C4-2B (cell line): ENCODE results near the gene SIRPG.
"Not testable (repeated sequence)": the region's sequence is repeated elsewhere in the genome, so short reads cannot be mapped to it uniquely, and the experiment has no call there.

ENCODE experiments used
- H3K27ac ChIP-seq: fragments of 450-650 bp; 2 replicates; pipeline ENCODE4 v1.5.1; 2017
- ZFX ChIP-seq: fragments of 450-650 bp; IDR thresholded peaks from 2 replicates; pipeline ENCODE4 v1.6.1; 2017
- TF ChIP-seq, protein P1 (sequence below): fragments of 450-650 bp; conservative IDR thresholded peaks from 2 replicates; pipeline ENCODE4 v1.5.1; 2017; ENCODE audit warnings: mild to moderate bottlenecking

Gene SIRPG

DNA sequence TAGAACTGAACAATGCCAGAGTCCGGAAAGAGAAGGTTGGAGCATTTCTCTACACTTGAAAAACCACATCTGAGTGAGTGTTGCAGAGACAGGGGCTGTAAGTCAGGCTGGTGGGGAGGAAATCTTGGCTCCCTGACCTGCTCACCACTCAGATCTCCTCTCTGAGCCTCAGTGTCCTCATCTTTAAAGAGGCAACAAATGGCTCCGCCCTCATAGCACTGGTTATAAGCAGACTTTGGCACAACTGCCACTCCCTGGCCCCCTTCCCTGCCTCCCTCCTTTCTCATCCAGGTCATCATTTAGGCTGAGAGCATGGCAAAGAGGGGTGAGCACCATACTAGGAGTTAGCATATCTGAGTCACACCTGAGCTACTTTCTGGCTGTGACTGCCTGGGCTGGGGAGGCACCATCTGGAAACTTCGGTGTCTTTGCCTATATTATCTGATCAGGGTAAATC lies 10.6 kb downstream of the SIRPG start:
- TF ChIP-seq, protein P1, sequence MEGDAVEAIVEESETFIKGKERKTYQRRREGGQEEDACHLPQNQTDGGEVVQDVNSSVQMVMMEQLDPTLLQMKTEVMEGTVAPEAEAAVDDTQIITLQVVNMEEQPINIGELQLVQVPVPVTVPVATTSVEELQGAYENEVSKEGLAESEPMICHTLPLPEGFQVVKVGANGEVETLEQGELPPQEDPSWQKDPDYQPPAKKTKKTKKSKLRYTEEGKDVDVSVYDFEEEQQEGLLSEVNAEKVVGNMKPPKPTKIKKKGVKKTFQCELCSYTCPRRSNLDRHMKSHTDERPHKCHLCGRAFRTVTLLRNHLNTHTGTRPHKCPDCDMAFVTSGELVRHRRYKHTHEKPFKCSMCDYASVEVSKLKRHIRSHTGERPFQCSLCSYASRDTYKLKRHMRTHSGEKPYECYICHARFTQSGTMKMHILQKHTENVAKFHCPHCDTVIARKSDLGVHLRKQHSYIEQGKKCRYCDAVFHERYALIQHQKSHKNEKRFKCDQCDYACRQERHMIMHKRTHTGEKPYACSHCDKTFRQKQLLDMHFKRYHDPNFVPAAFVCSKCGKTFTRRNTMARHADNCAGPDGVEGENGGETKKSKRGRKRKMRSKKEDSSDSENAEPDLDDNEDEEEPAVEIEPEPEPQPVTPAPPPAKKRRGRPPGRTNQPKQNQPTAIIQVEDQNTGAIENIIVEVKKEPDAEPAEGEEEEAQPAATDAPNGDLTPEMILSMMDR: no peak
- no peak for TF ChIP-seq ZFX

DNA sequence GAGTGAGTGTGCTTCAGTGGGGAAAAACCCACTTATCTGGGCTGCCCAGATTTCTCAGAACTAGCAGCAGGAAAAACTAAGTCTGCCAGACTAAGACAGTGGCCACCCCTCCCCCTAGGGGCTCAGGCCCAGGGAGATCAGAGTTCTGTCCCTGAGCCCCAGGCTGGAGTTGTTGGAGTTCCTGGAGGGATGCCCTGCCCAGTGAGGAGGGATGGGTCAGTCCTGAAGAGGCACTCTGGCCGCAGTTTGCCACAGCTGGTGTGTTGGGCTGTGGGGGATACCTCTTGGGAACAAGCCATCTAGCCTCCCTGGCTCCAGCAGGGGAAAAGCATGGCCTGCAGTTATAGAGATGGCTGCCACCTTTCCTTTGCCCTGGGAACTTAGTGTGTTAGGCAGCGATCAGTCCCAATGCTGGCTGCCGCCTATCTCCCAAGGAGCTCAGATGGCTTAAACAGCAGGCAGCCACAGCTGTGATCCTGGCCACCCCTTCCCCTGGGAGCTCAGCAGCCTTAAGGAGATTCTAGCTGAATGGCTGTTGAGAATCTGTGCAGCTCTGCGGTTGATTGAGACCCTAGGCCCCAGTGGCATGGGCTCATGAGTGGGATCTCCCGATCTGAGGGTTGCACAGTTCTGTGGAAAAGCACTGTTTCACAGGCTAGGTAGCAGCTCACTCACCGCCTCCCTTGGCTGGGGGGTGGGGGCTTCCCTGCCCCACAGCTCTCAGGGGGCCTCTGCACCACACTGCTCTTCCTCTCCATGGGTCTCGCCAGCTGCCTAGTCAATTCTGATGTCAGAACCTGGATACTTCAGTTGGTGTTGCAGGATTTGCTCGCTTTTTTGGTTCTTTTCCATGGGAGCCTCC lies 13.2 kb downstream of the SIRPG start:
- TF ChIP-seq, protein P1: no peak
- no peak for TF ChIP-seq ZFX
- no peak overlapping the region for H3K27ac ChIP-seq

More for the DNA sequence above, 10.6 kb downstream of the SIRPG start:
- H3K27ac ChIP-seq: no peak overlapping the region

DNA sequence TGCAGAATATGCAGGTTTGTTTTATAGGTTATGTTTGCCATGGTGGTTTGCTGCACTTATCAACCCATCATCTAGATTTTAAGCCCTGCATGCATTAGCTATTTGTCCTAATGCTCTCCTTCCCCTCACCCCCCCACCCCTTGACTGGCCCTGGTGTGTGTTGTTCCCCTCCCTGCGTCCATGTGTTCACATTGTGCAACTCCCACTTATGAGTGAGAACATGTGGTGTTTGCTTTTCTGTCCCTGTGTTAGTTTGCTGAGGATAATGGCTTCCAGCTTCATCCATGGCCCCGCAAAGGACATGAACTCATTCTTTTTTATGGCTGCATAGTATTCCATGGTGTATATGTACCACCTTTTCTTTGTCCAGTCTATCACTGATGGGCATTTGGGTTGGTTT lies 18.9 kb downstream of the SIRPG start:
- not testable (repeated sequence) for H3K27ac ChIP-seq

DNA sequence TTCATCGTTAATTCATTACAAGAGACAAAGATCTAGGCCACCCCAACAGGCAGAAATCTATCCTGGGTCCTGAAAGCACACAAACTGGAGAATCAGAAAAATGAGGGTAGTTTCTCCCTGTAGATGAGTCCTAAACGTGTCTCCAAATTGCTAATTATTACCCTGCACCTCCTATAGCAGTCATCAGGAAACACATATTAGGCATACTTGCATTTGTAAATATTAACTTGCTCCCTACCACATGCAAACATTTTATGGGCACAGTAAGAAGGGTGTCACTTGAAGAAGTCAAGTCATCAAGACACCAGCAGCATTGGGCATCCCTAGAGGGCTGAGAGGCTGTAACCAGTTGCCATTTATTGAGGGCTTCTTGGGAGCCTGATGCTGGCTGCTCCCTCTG lies 19.8 kb downstream of the SIRPG start:
- TF ChIP-seq ZFX: no peak
- TF ChIP-seq, protein P1: no peak
- H3K27ac ChIP-seq: no peak overlapping the region

DNA sequence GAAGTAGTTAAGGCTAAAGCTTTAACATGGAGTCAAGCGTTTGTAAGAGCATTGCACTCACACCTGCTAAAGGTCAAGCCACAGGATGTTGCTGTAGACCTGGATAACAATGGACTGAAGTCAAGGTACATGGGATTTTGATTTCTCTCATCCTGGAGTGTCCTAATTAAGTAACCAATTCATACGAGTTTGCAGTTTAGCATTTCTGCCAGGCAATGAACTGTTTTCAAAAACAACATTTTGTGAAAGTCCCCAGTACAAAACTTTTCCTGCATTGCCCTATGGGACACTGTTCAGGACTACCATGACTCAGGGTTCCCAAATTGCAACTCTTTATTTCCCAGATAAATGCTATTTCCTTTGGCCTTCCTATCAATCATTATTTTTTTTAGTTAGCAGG lies 20.4 kb downstream of the SIRPG start:
- no peak for TF ChIP-seq ZFX
- TF ChIP-seq, protein P1: no peak
- H3K27ac ChIP-seq: no peak overlapping the region

DNA sequence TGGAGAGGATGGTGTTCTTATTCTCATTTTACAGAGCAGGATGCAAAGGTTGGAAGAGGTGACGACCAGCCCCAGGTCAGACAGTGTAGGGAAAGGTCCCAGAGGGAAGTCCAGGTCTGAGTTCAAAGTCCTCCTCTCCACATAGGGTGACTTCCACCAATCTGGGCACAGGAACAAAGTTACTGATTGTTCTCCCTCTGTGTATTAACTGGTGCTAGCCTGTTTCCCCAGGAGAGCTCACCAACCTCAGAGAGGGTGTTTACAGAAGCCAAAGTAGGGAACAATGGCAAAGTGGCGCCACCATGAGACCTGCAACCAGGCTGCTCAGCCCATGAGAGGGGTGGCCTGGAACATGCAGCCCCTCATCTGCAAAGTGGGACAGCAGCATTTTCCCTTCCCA lies 21.0 kb downstream of the SIRPG start:
- TF ChIP-seq, protein P1: no peak
- no peak for TF ChIP-seq ZFX
- H3K27ac ChIP-seq: no peak overlapping the region

DNA sequence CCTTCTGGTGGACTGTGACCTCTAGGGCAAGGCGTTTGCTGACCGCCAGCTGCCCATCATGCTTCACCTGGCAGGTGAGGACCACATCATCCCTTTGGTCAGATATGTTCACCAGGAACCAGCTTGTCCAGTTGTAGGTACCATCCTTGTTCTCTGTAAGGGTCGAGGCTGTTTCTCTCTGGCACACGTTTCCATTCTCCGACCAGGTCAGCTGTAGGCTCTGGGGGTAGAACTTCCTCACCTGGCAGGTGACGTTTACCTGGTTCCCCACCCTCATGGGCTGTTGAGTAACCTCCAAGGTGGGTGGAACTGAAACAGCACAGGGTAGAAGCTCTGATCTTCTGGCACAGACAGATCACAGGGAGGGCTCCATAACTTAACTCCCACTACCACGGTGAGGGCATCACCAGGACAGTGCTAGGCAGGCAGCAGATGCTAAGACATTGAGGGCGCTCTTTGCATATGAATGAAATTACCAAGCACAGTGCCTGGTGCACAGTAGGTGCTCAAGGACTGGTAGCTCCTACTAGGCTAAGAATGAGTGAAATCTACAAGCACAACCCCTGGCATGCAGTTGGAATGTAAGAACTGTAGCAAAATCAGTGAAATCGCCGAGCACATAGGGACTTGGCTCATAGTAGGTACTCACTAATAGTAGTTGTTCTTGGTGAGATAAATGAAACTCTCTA lies 22.1 kb downstream of the SIRPG start:
- TF ChIP-seq, protein P1: no peak
- no peak for TF ChIP-seq ZFX
- H3K27ac ChIP-seq: no peak overlapping the region
